HepG2 (cell line): ENCODE data around the gene TBX15. TPM values are rescaled to one million over a fixed set of nuclear protein-coding genes. Genes with fewer than 3 reads are reported as not detected.

Experiments
- ARID3A ChIP-seq: IDR thresholded peaks from 2 replicates; pipeline ENCODE4 v1.6.1; 2012; ENCODE audit warnings: low read depth, low read length, improper control_type of control experiment
- CREB1 ChIP-seq, 2 experiments: fragments of 450-650 bp in 1 of 2; IDR thresholded peaks; 2 replicates each; pipeline ENCODE4 v1.6.1; 2016 to 2017; ENCODE audit warnings: control low read depth in 1 of 2, mild to moderate bottlenecking in 1 of 2, missing compliant biosample characterization in 1 of 2, missing genetic modification characterization in 1 of 2
- EHMT2 ChIP-seq: fragments of 200-600 bp; sonication (generic); IDR thresholded peaks from 2 replicates; pipeline ENCODE4 v1.7.0; 2017; ENCODE audit warnings: antibody characterized with exemption, low read depth, low read length, borderline replicate concordance
- FOXO4 ChIP-seq: sonication (generic); formaldehyde crosslinking; conservative IDR thresholded peaks from 2 replicates; pipeline ENCODE4 v1.8.1; 2023; ENCODE audit warnings: missing genetic modification reagents
- FOXP1 ChIP-seq, 2 experiments: fragments of 450-650 bp in 1 of 2; IDR thresholded peaks; 2 replicates each; pipeline ENCODE4 v1.6.1; 2017 to 2018; ENCODE audit warnings: antibody characterized with exemption in 1 of 2
- GABPA ChIP-seq, 2 experiments: IDR thresholded peaks; 2 replicates each; pipeline ENCODE4 v1.6.1; 2011 to 2016; ENCODE audit warnings: low read depth in 2 of 2, low read length in 1 of 2, missing biosample characterization in 1 of 2, missing genetic modification characterization in 1 of 2
- GATAD2A ChIP-seq: IDR thresholded peaks from 2 replicates; pipeline ENCODE4 v1.6.1; 2016
- HHEX ChIP-seq: IDR thresholded peaks from 2 replicates; pipeline ENCODE4 v1.6.1; 2016; ENCODE audit warnings: control low read depth
- HNF4A ChIP-seq: sonication (generic); formaldehyde crosslinking; IDR thresholded peaks from 2 replicates; pipeline ENCODE4 v1.4.0; 2020; ENCODE audit warnings: missing genetic modification reagents
- IRF2 ChIP-seq: IDR thresholded peaks from 2 replicates; pipeline ENCODE4 v1.6.1; 2018; ENCODE audit warnings: missing genetic modification reagents, missing compliant biosample characterization
- KLF16 ChIP-seq, 2 experiments: sonication (generic) in 1 of 2; formaldehyde crosslinking in 1 of 2; IDR thresholded peaks; 2 replicates each; pipeline versions ENCODE4 v1.6.1 to v1.8.0; 2016 to 2023; ENCODE audit warnings: missing genetic modification reagents in 2 of 2, missing compliant biosample characterization in 1 of 2
- MAF1 ChIP-seq: sonication (generic); formaldehyde crosslinking; IDR thresholded peaks from 2 replicates; pipeline ENCODE4 v1.5.0; 2020; ENCODE audit warnings: missing genetic modification reagents, borderline replicate concordance
- NCOA2 ChIP-seq: sonication (generic); formaldehyde crosslinking; IDR thresholded peaks from 2 replicates; pipeline ENCODE4 v1.8.0; 2022; ENCODE audit warnings: inconsistent platforms
- TARDBP ChIP-seq: sonication (generic); formaldehyde crosslinking; IDR thresholded peaks from 2 replicates; pipeline ENCODE4 v1.8.0; 2022; ENCODE audit warnings: mild to moderate bottlenecking, missing genetic modification reagents
- ZNF143 ChIP-seq: sonication (generic); formaldehyde crosslinking; IDR thresholded peaks from 2 replicates; pipeline ENCODE4 v1.4.0; 2020; ENCODE audit warnings: missing genetic modification reagents
- ZNF251 ChIP-seq: sonication (generic); formaldehyde crosslinking; IDR thresholded peaks from 2 replicates; pipeline ENCODE4 v1.9.0; 2021; ENCODE audit warnings: mild to moderate bottlenecking, missing genetic modification reagents
- ZNF607 ChIP-seq: sonication (generic); formaldehyde crosslinking; IDR thresholded peaks from 2 replicates; pipeline ENCODE4 v1.5.1; 2020; ENCODE audit warnings: missing genetic modification reagents, mild to moderate bottlenecking, borderline replicate concordance
- ZNF614 ChIP-seq: IDR thresholded peaks from 2 replicates; pipeline ENCODE4 v1.6.1; 2018; ENCODE audit warnings: missing biosample characterization, missing genetic modification reagents, inconsistent platforms, borderline replicate concordance
- ZNF615 ChIP-seq: sonication (generic); formaldehyde crosslinking; IDR thresholded peaks from 2 replicates; pipeline ENCODE4 v1.5.0; 2020; ENCODE audit warnings: mild to moderate bottlenecking, missing genetic modification reagents, borderline replicate concordance
- polyA plus RNA-seq, 8 experiments: library from polyadenylated mRNA; depleted of rRNA in 3 of 8; stranded (reverse) in 7 of 8; unstranded in 1 of 8; fragments of >200 nt; fragmentation: Illumina TruSeq in 4 of 8; extraction: Trizol in 4 of 8; gene quantifications; 2 replicates each; pipeline versions ENCODE4 v1.2.1 to v1.2.3, GENCODE V29; 2011 to 2016; ENCODE audit warnings: low read depth in 4 of 8, missing spikeins in 1 of 8, mixed read lengths in 1 of 8; ENCODE audit not compliant: insufficient read depth in 1 of 8
- total RNA-seq, 5 experiments: library from RNA; depleted of rRNA; stranded (reverse); fragments of >200 nt; fragmentation: Illumina TruSeq; extraction: Trizol; gene quantifications; 2 replicates each; pipeline ENCODE4 v1.2.3, GENCODE V29; 2016; ENCODE audit warnings: low read depth in 1 of 5
- TF ChIP-seq, protein P1 (sequence below), 2 experiments: sonication (generic) in 1 of 2; formaldehyde crosslinking in 1 of 2; IDR thresholded peaks; 2 replicates each; pipeline versions ENCODE4 v1.6.1 to v1.9.0; 2014 to 2022; ENCODE audit warnings: antibody characterized with exemption in 1 of 2, borderline replicate concordance in 1 of 2, inconsistent platforms in 1 of 2, low read depth in 1 of 2, missing genetic modification reagents in 1 of 2

The TBX15 gene
- total and polyA plus RNA-seq, 2 of the 13 experiments (the other 11 are each of a cell fraction or from before 2014, with no cell fraction given), result 0.42 to 1.9 TPM

DNA sequence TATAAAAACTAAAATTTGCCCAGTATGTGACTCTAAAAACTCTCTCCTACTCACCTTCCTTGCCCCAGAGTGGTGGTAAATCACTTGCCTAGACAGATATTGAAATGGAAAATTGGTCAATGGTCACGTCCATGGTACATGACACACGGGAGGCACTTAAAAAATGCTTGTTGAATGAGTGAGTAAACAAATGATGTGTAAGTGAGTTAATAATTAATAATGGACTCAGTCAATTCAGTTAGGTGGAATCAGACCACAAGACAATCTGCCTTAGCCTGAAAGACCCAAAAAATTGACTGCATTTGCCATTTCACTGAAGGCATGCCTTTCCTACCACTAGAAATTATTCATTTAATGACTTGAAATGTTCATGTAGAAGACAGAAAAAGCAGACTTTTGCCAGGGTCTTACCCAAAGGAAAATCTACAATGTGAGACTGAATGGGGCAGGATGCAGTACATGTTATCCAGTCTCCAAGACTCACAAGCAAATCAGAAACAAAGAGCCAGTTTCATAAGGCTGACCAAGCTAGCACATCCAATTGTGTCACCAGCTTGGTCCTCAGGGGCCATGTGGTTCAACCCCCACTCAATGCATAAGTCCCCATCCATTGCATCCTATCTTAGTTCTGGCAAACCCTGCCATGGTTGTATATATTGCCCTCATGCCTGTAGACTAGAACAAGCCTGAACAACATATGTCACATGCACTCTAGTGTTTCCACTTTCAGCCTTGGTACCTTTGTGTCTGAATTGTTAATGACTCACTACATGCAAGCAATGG is 73.6 kb downstream of the TBX15 start (continued):
- TF ChIP-seq, protein P1, sequence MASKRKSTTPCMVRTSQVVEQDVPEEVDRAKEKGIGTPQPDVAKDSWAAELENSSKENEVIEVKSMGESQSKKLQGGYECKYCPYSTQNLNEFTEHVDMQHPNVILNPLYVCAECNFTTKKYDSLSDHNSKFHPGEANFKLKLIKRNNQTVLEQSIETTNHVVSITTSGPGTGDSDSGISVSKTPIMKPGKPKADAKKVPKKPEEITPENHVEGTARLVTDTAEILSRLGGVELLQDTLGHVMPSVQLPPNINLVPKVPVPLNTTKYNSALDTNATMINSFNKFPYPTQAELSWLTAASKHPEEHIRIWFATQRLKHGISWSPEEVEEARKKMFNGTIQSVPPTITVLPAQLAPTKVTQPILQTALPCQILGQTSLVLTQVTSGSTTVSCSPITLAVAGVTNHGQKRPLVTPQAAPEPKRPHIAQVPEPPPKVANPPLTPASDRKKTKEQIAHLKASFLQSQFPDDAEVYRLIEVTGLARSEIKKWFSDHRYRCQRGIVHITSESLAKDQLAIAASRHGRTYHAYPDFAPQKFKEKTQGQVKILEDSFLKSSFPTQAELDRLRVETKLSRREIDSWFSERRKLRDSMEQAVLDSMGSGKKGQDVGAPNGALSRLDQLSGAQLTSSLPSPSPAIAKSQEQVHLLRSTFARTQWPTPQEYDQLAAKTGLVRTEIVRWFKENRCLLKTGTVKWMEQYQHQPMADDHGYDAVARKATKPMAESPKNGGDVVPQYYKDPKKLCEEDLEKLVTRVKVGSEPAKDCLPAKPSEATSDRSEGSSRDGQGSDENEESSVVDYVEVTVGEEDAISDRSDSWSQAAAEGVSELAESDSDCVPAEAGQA (IDR thresholded peaks at IDR 0.05; ENCODE audit: low read depth), result no peak
- TF ChIP-seq, protein P1 (CRISPR knock-in tag; IDR thresholded peaks at IDR 0.05; ENCODE audit: borderline replicate concordance), result no peak
- TF ChIP-seq NCOA2, result peak; percentile 59
- 0 out of 2 replicates have a peak, but pooled peaks have one; percentile 23 for TF ChIP-seq ZNF614 (CRISPR knock-in tag)
- TF ChIP-seq HNF4A, result peak; percentile 58; the same call in 1 of the 2 replicates
- TF ChIP-seq GABPA (IDR thresholded peaks at IDR 0.05; ENCODE audit: low read depth, low read length), result no peak
- TF ChIP-seq GABPA (CRISPR knock-in tag; IDR thresholded peaks at IDR 0.05; ENCODE audit: low read depth), result no peak
- no peak for TF ChIP-seq MAF1 (CRISPR knock-in tag)
- peak; percentile 72 for TF ChIP-seq GATAD2A (CRISPR knock-in tag)
- 0 out of 2 replicates have a peak, but pooled peaks have one; percentile 34 for TF ChIP-seq ZNF607 (CRISPR knock-in tag)
- TF ChIP-seq ZNF615, result no peak
- TF ChIP-seq FOXP1 (IDR thresholded peaks at IDR 0.05), result peak; percentile 34; the same call in 1 of the 2 replicates
- TF ChIP-seq FOXP1 (CRISPR knock-in tag; IDR thresholded peaks at IDR 0.05), result peak; percentile 73
- no peak for TF ChIP-seq FOXO4 (CRISPR knock-in tag)
- TF ChIP-seq ARID3A, result peak; percentile 86
- TF ChIP-seq CREB1 (IDR thresholded peaks at IDR 0.05), result no peak
- peak; percentile 61 for TF ChIP-seq CREB1 (CRISPR knock-in tag; IDR thresholded peaks at IDR 0.05)
- TF ChIP-seq ZNF251, result no peak
- no peak for TF ChIP-seq ZNF143 (CRISPR knock-in tag)
- TF ChIP-seq KLF16 (CRISPR knock-in tag; IDR thresholded peaks at IDR 0.05), result peak in 1 of 2 experiments; percentile 57; a peak in 1 of 4 replicates
- peak; percentile 42 for TF ChIP-seq HHEX (CRISPR knock-in tag)
- peak; percentile 80 for TF ChIP-seq EHMT2
- peak; percentile 58; the same call in 1 of the 2 replicates for TF ChIP-seq TARDBP (CRISPR knock-in tag)
- TF ChIP-seq IRF2 (CRISPR knock-in tag), result peak; percentile 52; the same call in 1 of the 2 replicates
